Stimulated activated CD8-positive, alpha-beta memory T cell treated with anti-CD3 and anti-CD28 coated beads, Interleukin-7, amount 100 ng/mL, for 4 hours (primary cell): ENCODE results near the gene KLHL30.
"Not testable (repeated sequence)": the region's sequence is repeated elsewhere in the genome, so short reads cannot be mapped to it uniquely, and the experiment has no call there.

Source experiments
- DNase-seq, 2 donors: peaks; one replicate each; pipeline ENCODE4 v3.0.0-alpha.2; 2020; ENCODE audit warnings: low read depth in 2 of 2

Gene KLHL30

DNA sequence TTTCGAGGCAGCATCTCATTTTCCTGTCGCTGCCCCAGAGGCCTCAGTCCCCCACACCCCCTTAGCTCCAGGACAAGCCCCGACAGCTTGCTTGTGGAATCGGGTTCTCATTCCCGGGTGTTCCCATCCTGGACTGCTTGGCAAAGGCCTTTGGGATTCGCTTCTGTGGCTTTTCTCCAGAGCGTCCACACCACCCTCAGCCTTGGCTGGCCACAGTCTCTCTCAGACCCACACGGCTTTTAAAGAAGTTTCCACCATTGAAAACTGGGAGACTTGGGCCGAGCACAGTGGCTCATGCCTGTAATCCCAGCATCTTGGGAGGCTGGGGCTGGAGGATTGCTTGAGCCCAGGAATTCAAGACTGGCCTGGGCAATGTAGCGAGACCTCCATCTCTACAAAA lies 35.6 kb upstream of the KLHL30 start:
- no peak for DNase-seq

DNA sequence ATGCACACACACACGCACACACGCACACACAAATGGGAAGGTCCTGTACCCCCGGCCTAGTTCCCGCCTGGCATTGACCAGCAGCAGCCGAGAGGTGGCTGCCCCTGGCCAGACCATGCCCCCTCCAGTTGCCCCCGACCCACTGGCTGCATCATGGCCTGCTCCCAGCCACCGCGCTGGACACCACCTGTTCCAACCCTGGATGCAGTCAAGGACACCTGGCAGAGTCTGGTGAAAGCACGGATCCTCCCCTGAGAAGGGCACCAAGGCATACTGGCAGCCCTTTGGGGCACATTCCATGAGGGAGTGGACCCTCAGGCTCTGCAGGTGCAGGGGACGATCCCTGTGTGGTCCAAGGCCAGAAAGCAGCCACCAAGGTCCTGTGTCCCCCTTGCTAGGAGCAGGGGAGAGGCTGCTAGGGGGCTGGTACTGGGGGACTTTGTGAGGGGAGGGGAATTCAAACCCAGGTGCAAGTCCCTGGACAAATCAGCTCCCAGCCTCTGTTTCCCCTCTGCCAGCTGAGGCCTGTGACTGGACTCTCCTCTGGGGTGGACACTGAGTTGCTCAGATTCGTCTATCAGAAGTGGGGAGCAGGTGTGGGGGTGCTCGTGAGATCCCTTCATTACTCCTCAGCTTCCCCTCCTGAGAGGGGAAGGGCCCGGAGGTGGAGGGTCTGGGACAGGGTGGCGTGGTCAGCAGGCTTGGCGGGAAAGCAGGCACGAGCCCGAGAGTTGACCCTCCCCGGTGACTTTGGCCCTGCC lies 34.8 kb upstream of the KLHL30 start:
- no peak for DNase-seq

DNA sequence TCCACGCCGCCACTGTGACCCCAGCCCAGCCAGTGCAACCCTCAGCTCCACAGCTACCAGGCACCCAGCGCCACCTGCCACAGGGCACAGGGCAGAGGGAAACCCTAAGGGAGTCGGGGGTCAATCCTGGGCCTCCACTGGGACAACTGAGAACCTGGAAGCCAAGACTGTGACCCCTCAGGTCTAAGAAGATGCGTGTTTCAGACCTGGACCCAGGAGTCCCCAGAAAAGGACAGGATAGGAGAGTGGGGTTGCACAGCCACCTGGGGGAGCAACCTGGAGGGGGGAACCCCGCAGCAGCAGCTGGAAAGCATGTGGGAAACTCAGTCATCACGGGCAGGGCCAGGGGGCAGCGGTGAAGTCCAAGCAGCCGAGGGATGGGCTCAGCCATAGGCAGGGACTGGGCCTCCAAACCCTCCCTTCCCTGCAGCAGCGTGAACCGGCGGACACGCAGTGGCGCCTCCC lies 34.2 kb upstream of the KLHL30 start:
- no peak for DNase-seq

DNA sequence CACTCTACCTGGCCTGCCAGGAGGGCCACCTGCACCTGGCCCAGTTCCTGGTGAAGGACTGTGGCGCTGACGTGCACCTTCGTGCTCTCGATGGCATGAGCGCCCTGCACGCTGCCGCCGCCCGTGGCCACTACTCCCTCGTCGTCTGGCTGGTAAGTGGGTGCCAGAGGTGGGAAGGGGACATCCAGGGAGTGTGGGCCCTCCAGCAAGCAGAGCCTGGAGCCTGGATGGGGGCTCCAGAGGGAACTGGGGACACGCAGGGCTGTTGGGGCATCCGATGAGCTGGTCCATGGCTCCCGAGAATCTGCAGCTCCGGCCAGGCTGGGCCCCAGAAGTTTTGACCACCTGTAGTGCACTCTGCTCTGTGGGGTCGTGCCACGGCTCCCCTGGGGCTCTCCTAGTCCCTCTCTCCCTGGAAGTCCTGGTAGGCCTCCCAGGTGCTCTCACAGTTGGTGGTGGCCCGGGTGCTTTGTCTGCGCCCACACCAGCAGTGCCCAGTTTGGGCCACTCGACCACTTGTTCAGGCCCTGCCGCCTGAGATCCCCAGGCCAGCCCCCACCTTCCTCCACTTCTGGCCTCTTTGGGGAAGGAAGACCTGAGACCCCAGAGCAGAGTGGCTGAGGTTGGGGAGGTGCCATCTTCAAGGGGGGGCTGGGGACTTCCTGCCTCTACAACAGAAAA lies 33.6 kb upstream of the KLHL30 start:
- no peak for DNase-seq

DNA sequence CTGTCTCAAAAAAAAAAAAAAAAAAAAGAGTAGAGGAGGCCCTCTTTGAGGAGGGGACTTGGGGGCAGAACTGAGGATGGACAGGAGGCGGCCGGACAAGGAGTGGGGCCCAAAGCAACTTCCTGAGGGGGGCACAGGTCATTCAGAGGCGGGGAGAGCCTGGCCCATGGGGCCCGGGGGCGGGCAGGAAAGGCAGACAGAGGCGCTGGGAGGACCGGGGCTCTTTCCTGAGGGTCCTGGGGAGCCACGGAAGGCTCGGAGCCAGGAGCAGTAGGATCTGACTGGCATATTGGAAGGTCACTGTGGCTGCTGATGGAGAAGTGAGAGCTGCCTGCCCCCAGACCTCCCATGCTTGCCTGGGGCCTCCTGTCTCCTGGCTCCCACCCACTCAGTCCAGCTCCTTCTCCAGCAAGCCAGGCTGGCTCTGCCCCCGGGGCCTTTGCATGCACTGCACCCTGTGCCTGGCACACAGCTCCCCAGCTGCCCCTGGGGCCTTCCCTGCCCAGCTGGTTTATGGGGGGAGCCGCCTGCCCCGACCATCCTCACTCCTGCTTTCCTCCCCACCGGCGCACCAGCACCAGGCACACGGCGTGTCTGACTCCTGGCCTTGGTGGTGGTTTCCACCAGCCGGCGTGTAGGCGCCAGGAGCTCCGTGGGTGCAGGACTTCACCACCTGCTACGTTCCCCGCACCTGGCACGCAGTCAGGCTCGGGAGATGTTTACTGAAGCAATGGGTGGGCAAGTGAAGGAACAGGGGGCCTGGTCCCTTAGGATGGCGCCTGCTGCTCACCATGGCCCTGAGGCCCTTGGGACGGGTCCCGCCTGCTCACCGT lies 32.7 kb upstream of the KLHL30 start:
- DNase-seq: no peak

DNA sequence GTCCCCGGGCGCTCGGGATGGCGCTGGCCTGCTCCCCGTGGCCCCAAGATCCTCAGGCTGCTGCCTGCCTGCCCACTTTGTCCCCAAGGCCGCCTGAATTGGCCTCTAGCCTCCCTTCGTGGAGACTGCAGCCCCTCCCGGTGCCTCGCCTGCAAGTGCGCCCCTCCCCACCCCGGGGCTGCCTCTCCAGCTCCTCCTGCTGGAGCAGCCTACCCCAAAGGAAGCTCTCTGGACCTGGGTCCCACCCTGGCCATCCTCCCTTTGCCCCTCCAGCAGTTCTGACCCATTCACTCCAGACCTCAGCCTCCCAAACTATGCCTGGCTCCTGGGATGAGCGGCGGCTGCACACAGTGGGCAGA lies 32.1 kb upstream of the KLHL30 start:
- DNase-seq: no peak

DNA sequence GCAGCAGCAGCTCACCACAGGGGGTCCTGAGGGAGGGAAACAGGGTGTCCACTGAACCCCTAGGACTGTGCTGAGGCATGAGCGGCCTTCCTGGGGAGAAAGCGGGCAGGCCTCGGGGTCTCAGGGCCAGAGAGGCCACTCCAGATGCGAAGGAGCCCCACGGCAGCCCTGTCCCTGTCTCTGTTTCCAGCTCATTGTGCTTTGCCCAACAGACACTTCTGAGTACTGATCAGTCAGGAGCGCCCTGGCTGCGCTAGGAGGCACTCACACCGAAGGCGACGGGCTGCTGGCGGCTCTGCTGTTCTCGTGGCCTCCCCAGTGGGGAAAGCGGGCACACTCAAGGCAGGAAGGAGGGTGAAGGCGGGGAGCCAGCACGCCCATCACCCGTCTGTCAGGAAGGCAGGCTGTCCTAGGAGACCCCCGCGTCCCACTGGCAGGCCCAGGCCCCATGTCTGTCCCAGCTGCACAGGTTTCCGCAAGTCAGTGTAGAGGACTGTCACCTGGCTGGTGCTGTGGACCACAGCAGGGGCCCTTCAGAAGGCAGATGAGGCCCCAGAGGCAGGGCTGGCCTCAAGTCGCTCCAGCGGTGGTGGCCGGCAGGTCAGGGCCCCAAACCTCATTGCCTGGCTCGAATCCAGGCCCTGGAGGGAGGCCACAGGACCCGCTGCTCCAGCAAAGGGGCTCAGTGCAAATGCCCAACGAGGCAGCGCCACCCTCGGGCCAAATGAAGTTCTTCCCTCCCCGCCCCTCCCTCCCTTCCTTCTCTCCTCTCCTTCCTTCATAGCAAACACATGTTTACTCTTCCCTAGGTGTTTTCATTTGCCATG lies 31.6 kb upstream of the KLHL30 start:
- DNase-seq: no peak

DNA sequence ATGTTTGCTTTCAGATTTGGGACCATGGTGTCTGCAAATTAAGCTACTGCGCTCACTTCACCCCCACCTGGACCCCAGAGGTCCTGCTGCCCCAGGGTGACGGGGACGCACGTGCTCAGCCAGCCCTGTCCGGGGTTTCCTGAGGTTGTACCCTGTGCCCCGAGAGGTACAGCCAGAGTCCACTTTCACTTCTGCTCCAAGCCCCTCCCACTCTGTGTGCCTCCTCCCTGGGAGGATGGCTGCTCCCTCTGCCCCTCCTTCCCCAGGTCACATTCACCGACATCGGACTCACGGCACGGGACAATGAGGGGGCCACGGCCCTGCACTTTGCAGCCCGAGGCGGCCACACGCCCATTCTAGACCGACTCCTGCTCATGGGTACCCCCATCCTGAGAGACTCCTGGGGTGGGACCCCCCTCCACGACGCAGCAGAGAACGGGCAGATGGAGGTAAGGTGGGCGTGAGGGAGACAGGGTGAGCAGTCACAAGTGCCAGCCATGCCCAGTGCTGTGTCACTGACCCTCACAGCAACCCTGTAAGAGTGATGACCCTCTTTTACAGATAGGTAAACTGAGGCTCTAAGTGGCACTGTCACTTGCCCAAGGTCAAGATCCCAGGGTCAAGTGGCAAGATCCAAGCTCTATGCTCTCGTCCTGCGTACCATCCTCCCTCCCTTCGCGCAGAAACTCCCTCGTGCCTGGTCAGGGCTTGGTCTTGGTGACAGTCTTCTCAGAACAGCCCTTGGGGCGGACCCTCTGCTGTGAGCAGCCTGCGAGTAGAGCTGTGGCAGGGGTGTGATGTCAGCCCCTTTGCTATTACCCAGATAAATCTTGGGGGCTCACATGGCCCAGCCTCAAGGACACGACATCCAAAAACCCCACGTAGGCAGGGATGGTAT lies 30.7 kb upstream of the KLHL30 start:
- no peak for DNase-seq

DNA sequence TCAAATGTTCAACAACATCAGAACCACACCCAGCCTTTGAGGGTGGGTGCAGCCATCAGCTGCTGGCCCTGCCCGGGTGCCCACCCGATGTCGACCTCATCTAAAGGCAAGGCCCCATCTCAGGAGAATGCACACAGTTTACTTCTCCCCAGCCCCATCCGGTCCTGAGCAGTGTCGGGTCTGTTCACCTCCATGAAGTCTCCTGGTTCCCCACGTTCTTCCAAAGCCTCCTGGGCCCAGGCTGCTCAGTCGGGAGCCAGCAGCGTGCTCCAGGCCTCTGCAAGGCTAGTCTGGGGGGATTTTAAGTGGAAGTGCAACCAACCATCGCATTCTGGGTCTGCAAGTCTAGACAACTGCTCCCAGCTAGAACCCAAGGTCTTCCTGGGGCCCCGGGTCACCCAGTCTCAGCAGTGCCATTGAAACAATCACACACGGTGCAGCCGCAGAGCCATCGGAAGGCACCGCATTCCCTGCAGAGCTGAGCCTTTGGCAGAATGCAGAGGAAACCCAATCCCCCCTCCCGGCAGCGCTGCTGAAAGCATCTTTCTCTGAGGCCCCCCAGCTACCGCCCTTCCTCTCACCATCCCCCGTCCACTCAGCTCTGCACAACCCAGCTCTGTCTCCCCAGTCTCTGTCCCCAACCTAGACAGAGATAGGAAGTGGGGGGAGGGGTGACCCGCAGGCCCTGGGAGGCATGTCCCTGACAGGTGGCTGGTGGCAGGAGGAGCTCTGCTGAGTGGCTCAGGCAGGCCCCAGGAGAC lies 29.9 kb upstream of the KLHL30 start:
- DNase-seq: no peak

DNA sequence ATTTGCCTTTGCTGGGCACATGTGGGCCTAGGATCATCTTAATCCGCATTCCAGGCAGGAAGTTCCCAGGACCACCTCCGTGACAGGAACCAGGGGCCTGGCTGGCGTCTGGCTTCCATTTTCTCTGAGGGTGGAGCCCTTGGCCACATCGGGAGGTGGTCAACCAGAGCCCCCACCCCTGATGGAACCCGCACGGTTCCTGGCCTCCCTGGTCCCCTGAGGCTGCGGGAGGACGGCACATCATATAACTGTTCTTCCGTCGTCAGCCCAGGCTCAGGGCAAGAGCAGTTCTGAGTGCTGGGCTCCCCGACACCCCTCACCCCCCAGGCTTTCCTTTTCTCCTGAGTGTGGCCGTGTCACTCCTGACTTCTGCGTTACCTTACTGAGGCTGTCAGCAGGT lies 24.9 kb upstream of the KLHL30 start:
- DNase-seq: no peak

DNA sequence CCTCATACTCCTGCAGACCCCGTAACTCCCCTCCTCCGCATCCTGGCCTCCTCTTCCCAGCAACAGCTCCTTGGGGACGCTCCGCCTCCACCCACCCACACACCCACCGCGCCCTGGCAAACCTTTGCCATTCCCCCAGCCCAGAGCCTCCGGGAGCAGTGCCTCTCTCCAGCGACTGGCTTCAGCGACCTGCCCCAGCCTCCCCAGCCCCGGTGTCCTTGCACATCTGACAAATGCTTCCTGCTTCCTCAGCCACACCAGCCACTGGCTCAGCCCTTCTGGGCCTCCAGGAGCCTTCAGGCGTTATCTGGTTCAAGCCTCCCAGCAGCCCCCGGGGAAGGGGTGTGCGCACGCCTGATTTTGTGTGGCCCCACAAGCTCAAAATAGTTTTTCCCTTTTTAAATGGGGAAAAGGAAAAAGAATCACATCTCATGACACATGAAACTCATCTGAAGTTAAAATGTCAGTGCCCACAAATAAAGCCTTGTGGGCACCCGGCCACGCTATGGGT lies 24.1 kb upstream of the KLHL30 start:
- DNase-seq: no peak

DNA sequence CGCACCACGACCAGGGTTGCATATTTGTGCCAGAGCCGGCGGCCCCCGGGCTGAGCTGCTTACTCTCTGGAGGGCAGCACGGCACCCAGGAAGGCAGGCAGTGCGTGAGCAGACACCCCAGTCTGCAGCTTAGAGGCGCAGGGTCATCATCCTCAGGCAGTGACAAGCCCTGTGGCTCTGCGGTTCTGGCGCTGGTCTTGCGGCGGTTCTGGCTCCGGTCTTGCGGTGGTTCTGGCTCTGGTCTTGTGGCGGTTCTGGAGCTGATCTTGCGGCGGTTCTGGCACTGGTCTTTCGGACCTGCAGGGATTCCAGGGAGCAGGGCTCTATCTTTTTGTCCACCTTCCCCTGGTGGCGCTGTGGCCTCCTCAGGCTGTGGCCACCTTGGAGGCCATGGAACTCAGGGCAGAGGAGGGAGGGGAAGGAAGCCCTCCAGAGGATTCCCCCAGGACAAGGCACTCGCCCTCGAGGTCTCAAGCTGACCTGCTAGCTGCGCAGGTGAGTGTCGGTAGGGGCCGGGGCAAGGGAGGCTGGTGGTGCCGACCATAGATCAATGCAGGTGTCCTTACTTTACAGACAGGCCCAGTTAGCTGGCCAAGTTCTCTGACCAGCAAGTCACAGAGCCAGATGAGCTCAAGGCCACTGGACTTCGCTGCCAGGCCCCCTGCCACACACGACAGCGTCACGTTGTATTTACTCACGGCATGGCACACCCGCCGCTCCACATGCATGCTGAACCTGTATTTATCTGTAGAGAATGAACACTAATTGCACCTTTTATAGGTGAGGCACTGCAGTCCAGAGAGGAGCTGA lies 23.4 kb upstream of the KLHL30 start:
- DNase-seq: no peak

DNA sequence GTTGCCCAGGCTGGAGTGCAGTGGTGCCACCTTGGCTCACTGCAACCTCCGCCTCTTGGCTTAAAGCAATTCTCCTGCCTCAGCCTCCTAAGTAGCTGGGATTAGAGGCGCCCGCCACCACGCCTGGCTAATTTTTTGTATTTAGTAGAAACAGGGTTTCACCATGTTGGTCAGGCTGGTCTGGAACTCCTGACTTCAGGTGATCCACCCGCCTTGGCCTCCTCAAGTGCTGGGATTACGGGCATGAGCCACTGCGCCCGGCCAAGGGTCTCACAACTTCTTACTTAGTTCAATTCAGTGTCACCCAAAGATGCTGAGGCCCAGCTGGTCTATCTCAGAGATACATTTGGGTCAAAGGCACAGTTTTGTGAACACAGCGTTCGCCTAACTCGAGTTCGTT lies 22.8 kb upstream of the KLHL30 start:
- not testable (repeated sequence) for DNase-seq

DNA sequence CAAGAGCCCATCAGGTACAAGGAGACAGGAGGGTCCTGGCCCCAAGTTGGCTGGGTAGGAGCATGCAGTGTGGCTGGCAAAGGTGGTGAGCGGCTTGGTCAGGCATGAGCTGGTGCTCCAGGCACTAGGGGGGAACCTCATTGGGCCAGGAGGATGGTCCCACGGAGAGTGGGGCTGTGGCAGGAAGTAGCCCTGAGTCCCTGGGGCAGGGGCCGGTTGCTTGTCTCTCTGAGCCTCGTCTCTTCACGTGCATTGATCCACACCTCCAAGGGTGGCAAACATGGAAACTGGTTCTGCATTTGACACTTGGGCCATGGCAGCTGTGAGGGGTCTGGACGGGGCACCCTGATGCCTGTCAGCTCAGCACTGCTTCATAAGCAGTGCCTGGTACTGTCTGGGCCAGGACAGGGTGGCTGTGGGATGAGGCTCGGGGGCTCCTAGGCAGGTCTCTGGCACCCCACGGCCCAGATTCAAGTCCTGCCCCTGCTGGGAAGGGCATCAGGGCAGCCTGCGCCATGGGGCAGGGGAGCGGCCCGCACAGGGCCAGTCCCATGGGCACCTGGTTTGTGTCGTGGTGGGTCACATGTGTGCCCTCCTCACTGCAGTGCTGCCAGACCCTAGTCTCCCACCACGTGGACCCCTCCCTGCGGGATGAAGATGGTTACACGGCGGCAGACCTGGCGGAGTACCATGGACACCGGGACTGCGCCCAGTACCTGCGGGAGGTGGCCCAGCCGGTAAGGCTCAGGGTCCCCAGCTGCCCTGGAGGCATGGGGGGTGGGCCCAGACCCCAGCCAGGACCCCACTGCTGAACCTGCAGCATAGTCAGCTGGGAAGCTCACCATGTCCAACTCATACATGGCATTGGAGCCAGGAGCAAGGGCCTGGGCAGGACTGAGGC lies 21.9 kb upstream of the KLHL30 start:
- no peak for DNase-seq

DNA sequence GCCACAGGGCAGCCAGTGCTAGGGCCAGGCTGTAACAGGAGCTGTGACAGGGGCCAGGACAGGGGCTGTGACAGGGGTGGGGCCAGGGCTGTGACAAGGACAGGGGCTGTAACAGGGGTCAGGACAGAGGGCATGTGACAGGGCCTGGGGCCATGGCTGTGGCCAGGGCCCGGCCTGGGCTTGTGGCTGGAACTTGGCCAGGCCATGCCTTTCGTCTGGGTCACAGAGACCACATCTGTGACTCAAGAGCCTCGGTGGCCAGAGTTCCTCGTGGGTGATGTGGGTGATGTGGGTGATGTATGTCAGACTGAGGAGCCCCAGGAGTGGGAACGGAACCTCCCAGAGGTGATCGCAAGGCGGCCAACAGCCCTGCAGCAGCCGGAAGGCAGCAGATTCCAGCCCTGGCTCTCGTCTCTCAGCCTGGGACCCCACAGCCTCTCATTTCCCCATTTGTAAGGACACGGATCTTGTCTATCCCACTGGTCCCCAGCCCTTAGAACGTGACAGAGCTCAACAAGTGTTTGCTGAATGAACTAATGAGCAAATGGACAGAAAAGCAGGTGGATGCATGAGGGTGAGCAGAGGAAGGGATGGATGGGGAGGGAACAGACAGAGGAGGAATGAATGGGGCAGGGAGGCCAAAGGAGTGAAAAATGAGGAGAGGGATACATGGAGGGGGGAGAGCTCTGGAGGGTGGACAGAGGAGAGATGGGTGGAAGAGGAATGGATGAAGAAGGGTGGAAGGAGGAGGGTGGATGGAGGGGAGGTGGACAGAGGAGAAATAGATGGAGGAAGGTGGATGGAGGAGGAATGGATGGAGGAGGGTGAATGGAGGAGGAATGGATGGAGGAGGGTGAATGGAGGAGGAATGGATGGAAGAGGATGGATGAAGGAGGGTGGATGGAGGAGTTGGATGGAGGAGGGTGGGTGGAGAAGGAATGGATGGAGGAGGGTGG lies 21.0 kb upstream of the KLHL30 start:
- no peak for DNase-seq

DNA sequence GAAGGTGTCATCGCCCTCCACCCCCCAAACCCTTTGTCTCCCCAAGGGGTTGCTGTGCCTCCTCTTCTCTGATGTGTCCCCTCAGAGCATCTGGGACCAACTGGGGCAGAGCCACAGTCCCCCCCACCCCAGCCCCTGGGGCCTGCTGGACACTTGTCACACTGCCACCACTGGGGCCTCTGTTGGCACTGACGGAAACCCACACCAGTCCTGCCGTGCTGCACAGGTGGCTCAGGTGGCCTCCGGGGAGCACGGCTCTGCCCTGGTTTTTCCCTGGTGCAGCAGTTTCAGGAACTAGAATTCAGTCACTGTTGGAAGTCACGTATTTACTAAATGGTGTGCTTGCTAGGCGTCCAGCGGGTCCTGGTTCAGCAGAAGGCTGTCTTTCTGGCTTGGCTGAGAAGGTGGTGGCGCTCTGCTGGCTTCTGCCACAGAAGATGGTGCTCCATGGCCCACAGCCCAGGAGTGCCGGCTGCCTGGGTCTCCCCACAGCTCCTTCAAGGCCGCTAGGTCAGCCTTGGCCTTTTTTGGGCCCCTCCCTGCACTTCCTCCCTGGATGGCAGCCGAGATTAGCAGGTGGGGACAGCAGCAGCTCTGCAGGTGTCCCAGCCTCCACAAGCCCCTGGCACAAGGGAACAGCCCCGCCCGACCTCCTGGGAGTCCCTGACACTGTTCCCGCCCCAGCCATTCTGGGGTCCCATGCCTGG lies 18.6 kb upstream of the KLHL30 start:
- DNase-seq: no peak
